Liver (tissue), 9 donors: ENCODE measurements around the gene BDH2. TPM values are rescaled to one million over a fixed set of nuclear protein-coding genes. Genes with fewer than 3 reads are reported as not detected.
A peak's percentile ranks its signal among the peaks of the same experiment; 100 is the strongest.

Experiments used
- DNase-seq: peaks from one replicate; pipeline ENCODE4 v3.0.0-alpha.2; 2017; ENCODE audit warnings: low spot score
- H3K27ac ChIP-seq, 2 donors: one replicate each; pipeline ENCODE4 v1.7.0; 2013; ENCODE audit warnings: inconsistent platforms in 2 of 2, low read length in 2 of 2, control low read depth in 1 of 2, low read depth in 1 of 2, mild to moderate bottlenecking in 1 of 2
- H3K27me3 ChIP-seq, 4 donors: one replicate each; pipeline versions ENCODE4 v1.6.1 to v1.7.0; 2013; ENCODE audit warnings: low read length in 3 of 4, inconsistent platforms in 1 of 4, mild to moderate bottlenecking in 1 of 4, moderate library complexity in 1 of 4; ENCODE audit not compliant: control insufficient read depth in 4 of 4, insufficient read depth in 4 of 4
- H3K36me3 ChIP-seq, 4 donors: one replicate each; pipeline versions ENCODE4 v1.6.1 to v1.7.0; 2013; ENCODE audit warnings: low read length in 3 of 4, mild to moderate bottlenecking in 3 of 4, low read depth in 1 of 4, moderate library complexity in 1 of 4; ENCODE audit not compliant: control insufficient read depth in 4 of 4, insufficient read depth in 3 of 4
- H3K4me1 ChIP-seq, 4 donors: one replicate each; pipeline versions ENCODE4 v1.6.1 to v1.7.0; 2013; ENCODE audit warnings: low read length in 3 of 4, mild to moderate bottlenecking in 3 of 4, moderate library complexity in 1 of 4; ENCODE audit not compliant: control insufficient read depth in 4 of 4, insufficient read depth in 4 of 4
- H3K4me3 ChIP-seq, 3 donors: one replicate each; pipeline versions ENCODE4 v1.6.1 to v1.7.0; 2013; ENCODE audit warnings: low read length in 3 of 3, control low read depth in 1 of 3, low read depth in 1 of 3, mild to moderate bottlenecking in 1 of 3
- H3K9ac ChIP-seq, 2 donors: one replicate each; pipeline ENCODE4 v1.7.0; 2013; ENCODE audit warnings: low read length in 2 of 2, mild to moderate bottlenecking in 2 of 2, moderate library complexity in 2 of 2, control low read depth in 1 of 2, low read depth in 1 of 2
- H3K9me3 ChIP-seq, 4 donors: one replicate each; pipeline versions ENCODE4 v1.6.1 to v1.7.0; 2013; ENCODE audit warnings: low read length in 3 of 4; ENCODE audit not compliant: control insufficient read depth in 4 of 4
- EGR1 ChIP-seq, 2 donors: IDR thresholded peaks; 2 replicates each; pipeline ENCODE4 v1.6.1; 2016 to 2018; ENCODE audit warnings: antibody characterized with exemption in 2 of 2, low read depth in 2 of 2
- FOXA1 ChIP-seq: IDR thresholded peaks from 2 replicates; pipeline ENCODE4 v1.6.1; 2016; ENCODE audit warnings: antibody characterized with exemption
- FOXA2 ChIP-seq: IDR thresholded peaks from 2 replicates; pipeline ENCODE4 v1.6.1; 2016; ENCODE audit warnings: antibody characterized with exemption
- GABPA ChIP-seq, 2 donors: IDR thresholded peaks in 1 of 2; conservative IDR thresholded peaks in 1 of 2; 2 replicates each; pipeline ENCODE4 v1.6.1; 2016; ENCODE audit warnings: antibody characterized with exemption in 2 of 2, mild to moderate bottlenecking in 1 of 2, moderate library complexity in 1 of 2
- HNF4A ChIP-seq, 2 donors: conservative IDR thresholded peaks; 2 replicates each; pipeline ENCODE4 v1.6.1; 2016; ENCODE audit warnings: antibody characterized with exemption in 2 of 2, mild to moderate bottlenecking in 2 of 2
- HNF4G ChIP-seq: IDR thresholded peaks from 2 replicates; pipeline ENCODE4 v1.6.1; 2016; ENCODE audit warnings: antibody characterized with exemption
- JUND ChIP-seq, 2 donors: IDR thresholded peaks; 2 replicates each; pipeline ENCODE4 v1.6.1; 2016; ENCODE audit warnings: antibody characterized with exemption in 2 of 2
- NR2F2 ChIP-seq: IDR thresholded peaks from 2 replicates; pipeline ENCODE4 v1.6.1; 2016; ENCODE audit warnings: antibody characterized with exemption
- RAD21 ChIP-seq, 2 donors: IDR thresholded peaks; 2 replicates each; pipeline ENCODE4 v1.6.1; 2016; ENCODE audit warnings: antibody characterized with exemption in 2 of 2, mild to moderate bottlenecking in 2 of 2
- REST ChIP-seq: IDR thresholded peaks from 2 replicates; pipeline ENCODE4 v1.6.1; 2016; ENCODE audit warnings: antibody characterized with exemption, mild to moderate bottlenecking
- RXRA ChIP-seq, 2 donors: IDR thresholded peaks; 2 replicates each; pipeline ENCODE4 v1.6.1; 2017 to 2018; ENCODE audit warnings: antibody characterized with exemption in 2 of 2, mild to moderate bottlenecking in 1 of 2
- SP1 ChIP-seq: IDR thresholded peaks from 2 replicates; pipeline ENCODE4 v1.6.1; 2018; ENCODE audit warnings: antibody characterized with exemption, mild to moderate bottlenecking
- TAF1 ChIP-seq: conservative IDR thresholded peaks from 2 replicates; pipeline ENCODE4 v1.6.1; 2016; ENCODE audit warnings: antibody characterized with exemption, mild to moderate bottlenecking
- YY1 ChIP-seq: IDR thresholded peaks from 2 replicates; pipeline ENCODE4 v1.6.1; 2016; ENCODE audit warnings: antibody characterized with exemption, mild to moderate bottlenecking
- ZBTB33 ChIP-seq: IDR thresholded peaks from 2 replicates; pipeline ENCODE4 v1.6.1; 2016; ENCODE audit warnings: antibody characterized with exemption
- WGBS: extraction: QIAGEN DNeasy Blood & Tissue Kit; methylation state at CpG from one replicate; pipeline ENCODE4 v1.1.7; 2013; 5-methylcytosine and 5-hydroxymethylcytosine counted together
- polyA plus RNA-seq, 2 donors: library from polyadenylated mRNA; stranded (reverse) in 1 of 2; unstranded in 1 of 2; fragments of 200-250 nt in 1 of 2; fragments of >200 nt in 1 of 2; fragmentation: Nextera tagmentation in 1 of 2; extraction: Ambion mirVana in 1 of 2; gene quantifications; one replicate each; pipeline versions ENCODE4 v1.2.1 to v1.2.3, GENCODE V29; 2013 to 2015
- total RNA-seq, 2 donors: library from RNA; depleted of rRNA; stranded (reverse); fragments of >200 nt; gene quantifications; one replicate each; pipeline ENCODE4 v1.2.3, GENCODE V29; 2014
- TF ChIP-seq, protein P1 (sequence below): IDR thresholded peaks from 2 replicates; pipeline ENCODE4 v1.6.1; 2016; ENCODE audit warnings: antibody characterized with exemption
- donor health status: healthy.
- donor health status: healthy.
- donor health status: healthy.
- donor health status: healthy.
- donor health status: healthy.

Gene BDH2
- total and polyA plus RNA-seq, 4 donors = 16.6 to 88.5 (median 35.5) TPM

DNA sequence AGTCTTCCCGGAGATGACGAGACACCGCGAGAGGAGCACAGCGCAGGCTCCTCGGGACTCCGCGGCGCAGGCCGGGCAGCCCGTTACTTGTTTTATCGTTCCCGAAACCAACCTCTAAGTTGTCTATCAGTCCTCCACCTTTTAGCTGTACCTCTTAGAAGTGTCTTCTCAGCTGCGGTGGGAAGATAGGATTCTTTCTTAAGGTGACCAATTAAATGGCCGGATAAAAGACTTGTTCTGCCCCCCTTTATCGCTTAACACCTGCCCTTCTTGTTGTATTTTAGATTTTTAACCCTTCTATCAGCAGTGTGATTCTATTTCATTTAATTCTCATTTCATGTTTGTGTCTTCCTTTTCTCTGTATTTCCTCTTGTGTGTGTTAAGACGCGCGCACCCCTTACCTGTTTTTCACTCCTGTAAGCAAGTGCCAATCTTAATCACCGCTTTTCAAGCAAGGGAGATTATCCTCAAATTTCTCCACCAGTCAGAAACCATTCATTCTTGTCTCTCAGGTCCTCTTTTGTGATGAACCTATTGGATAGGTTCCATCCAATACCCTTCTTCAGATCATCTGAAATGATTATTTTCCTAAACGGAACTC lies 22.8 kb downstream of the BDH2 start, which contains the start of gene SLC9B2:
Gene SLC9B2, minus strand, starts transcription at position 15 of the 601 bp plus-strand sequence. CDS start 9,211 bp downstream, outside the sequence.
- Histone ChIP-seq H3K4me1 (peaks cover 0 to 22% (median 10%) of the 10 kb centered on the region in 4 donors), H3K27me3 (no peaks in the 10 kb centered on the region), H3K4me3 (peak within 1 kb of the TSS; percentile 62 to 78 (median 70)), H3K9ac (peak within 1 kb of the TSS; percentile 57 to 98), H3K9me3 (no peaks in the 10 kb centered on the region), H3K27ac (peak within 1 kb of the TSS; percentile 97 to 99), H3K36me3 (peaks cover 0 to 10% (median 3%) of the 10 kb centered on the region in 4 donors)
- no peak for DNase-seq
- 13% methylated on average over 21 of the region's 21 CpGs for WGBS
- TF ChIP-seq YY1 (no peak), HNF4A (conservative IDR thresholded peaks at IDR 0.05) (peak in 1 of 2 donors; percentile 25), ZBTB33 (peak; percentile 82)

DNA sequence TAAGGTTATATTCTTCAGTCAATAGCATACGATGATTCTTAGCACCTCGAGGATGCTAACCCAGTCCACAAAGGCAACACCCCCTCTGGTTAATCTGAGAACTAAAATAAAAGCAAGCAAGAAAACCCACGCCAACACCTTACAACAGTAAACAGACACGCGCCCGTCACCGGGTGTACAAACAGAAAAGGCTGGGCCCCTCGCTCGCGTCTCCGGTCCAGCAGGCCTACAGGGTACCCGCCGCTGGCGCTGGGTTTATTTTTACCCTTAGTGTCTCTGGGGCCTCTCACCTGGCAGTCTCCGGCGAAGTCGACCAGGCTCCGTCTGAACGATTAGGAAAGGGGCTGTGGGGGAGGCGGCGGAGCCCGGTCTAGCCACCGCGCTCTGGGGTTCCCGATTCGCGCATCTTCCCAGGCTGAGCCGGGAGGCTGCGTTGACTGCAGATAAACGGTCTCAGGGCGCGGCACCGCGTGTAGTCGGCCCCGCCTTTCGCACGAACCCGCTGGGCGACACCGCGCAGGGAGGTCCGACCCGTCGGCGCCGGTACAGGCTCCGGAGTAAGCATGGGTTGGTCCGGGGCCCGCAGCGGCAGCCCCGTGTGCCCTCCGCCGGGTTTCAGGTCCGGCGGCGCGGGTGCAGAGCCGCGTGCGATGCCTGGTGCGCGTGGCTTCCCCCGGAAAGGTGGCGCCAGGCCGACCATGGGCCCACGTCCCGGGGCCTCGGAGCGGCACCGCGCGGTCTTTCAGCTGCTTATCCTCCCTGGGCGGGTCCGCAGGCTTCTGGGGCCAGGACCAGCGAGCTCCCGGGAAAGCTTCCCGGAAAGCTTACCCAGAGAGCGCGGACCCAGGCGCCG lies 23.5 kb downstream of the BDH2 start:
- H3K36me3 ChIP-seq = peaks cover 0 to 8% (median 2%) of the 10 kb centered on the region in 4 donors
- H3K9ac ChIP-seq = peak overlapping the region; percentile 57 to 98
- TF ChIP-seq REST (no peak), TAF1 (peak; percentile 8), YY1 (peak; percentile 39)
- peaks cover 0 to 22% (median 10%) of the 10 kb centered on the region in 4 donors for H3K4me1 ChIP-seq
- no peaks in the 10 kb centered on the region for H3K27me3 ChIP-seq
- H3K4me3 ChIP-seq = peak overlapping the region; percentile 62 to 78 (median 70)
- DNase-seq = peak; percentile 82
- under 1% methylated on average over 82 of the region's 82 CpGs for WGBS
- H3K27ac ChIP-seq = peak overlapping the region; percentile 97 to 99
- H3K9me3 ChIP-seq = no peaks in the 10 kb centered on the region

- peaks cover 0 to 3% (median 0%) of the 10 kb centered on the region in 4 donors for H3K36me3 ChIP-seq
- peak overlapping the region; percentile 97 to 99 for H3K27ac ChIP-seq
- peaks cover 0 to 22% (median 10%) of the 10 kb centered on the region in 4 donors for H3K4me1 ChIP-seq
- no peaks in the 10 kb centered on the region for H3K9me3 ChIP-seq
- H3K27me3 ChIP-seq = no peaks in the 10 kb centered on the region
- WGBS = 8% methylated on average over 4 of the region's 4 CpGs
- H3K4me3 ChIP-seq = peak overlapping the region; percentile 62 to 78 (median 70)
- H3K9ac ChIP-seq = peak overlapping the region; percentile 57 to 98
- DNase-seq = no peak
- TF ChIP-seq JUND (IDR thresholded peaks at IDR 0.05) = peak; percentile 45 to 84
- no peak for TF ChIP-seq NR2F2
- peak; percentile 82 for TF ChIP-seq HNF4G
- TF ChIP-seq HNF4A (conservative IDR thresholded peaks at IDR 0.05) = peak; percentile 95 to 98
- TF ChIP-seq GABPA (IDR thresholded peaks at IDR 0.05 in 1 of 2, conservative IDR thresholded peaks at IDR 0.05 in 1 of 2) = peak in 1 of 2 donors; percentile 34
- TF ChIP-seq RAD21 (IDR thresholded peaks at IDR 0.05) = peak; percentile 22 to 41
- TF ChIP-seq, protein P1, sequence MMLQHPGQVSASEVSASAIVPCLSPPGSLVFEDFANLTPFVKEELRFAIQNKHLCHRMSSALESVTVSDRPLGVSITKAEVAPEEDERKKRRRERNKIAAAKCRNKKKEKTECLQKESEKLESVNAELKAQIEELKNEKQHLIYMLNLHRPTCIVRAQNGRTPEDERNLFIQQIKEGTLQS = peak; percentile 33
- peak; percentile 85 for TF ChIP-seq FOXA1
- peak; percentile 85 for TF ChIP-seq SP1
- TF ChIP-seq RXRA (IDR thresholded peaks at IDR 0.05) = peak; percentile 75 to 86
- peak in 1 of 2 donors; percentile 82 for TF ChIP-seq EGR1 (IDR thresholded peaks at IDR 0.05; ENCODE audit: low read depth in 2 of 2)
- peak; percentile 72 for TF ChIP-seq YY1
- TF ChIP-seq ZBTB33 = peak; percentile 82
- TF ChIP-seq FOXA2 = peak; percentile 91
- TF ChIP-seq TAF1 = peak; percentile 19
These were observed 24.2 kb downstream of the BDH2 start for GRCh38 chr4:103075435-103075893.
